Midbrain (tissue), 1 donor: Measurements from ENCODE around the gene KCND2.
"Not testable (repeated sequence)": the region's sequence is repeated elsewhere in the genome, so short reads cannot be mapped to it uniquely, and the experiment has no call there.

Experiments used
- DNase-seq: peaks from one replicate; lab custom pipeline; 2025; lab: John Stamatoyannopoulos, UW

Gene KCND2

GRCh38 chr7:120587243-120587642 lies 314.3 kb downstream of the KCND2 start:
- DNase-seq = no peak

- DNase-seq = no peak
Measured at GRCh38 chr7:120588416-120588815, 315.4 kb downstream of the KCND2 start.

- DNase-seq = no peak
Measured at GRCh38 chr7:120588862-120589261, 315.9 kb downstream of the KCND2 start.

GRCh38 chr7:120600607-120601006 lies 327.6 kb downstream of the KCND2 start:
- DNase-seq = no peak

- DNase-seq = no peak
Measured at GRCh38 chr7:120603366-120603765, 330.4 kb downstream of the KCND2 start.

- DNase-seq = no peak
Measured at GRCh38 chr7:120609136-120609753, 336.3 kb downstream of the KCND2 start.

GRCh38 chr7:120611975-120612374 lies 339.0 kb downstream of the KCND2 start:
- no peak for DNase-seq

- no peak for DNase-seq
Measured at GRCh38 chr7:120615703-120616102, 342.7 kb downstream of the KCND2 start.

- DNase-seq = no peak
Measured at GRCh38 chr7:120617275-120617674, 344.3 kb downstream of the KCND2 start.

- no peak for DNase-seq
Measured at GRCh38 chr7:120628251-120628650, 355.3 kb downstream of the KCND2 start.

- DNase-seq = no peak
Measured at GRCh38 chr7:120639884-120640283, 366.9 kb downstream of the KCND2 start.

GRCh38 chr7:120645966-120646365 lies 373.0 kb downstream of the KCND2 start:
- no peak for DNase-seq

- no peak for DNase-seq
Measured at GRCh38 chr7:120654241-120654640, 381.3 kb downstream of the KCND2 start.

GRCh38 chr7:120658516-120658915 lies 385.5 kb downstream of the KCND2 start:
- DNase-seq = no peak

- DNase-seq = no peak
Measured at GRCh38 chr7:120662291-120662690, 389.3 kb downstream of the KCND2 start.

- no peak for DNase-seq
Measured at GRCh38 chr7:120665068-120665467, 392.1 kb downstream of the KCND2 start.

- DNase-seq = no peak
Measured at GRCh38 chr7:120675076-120675475, 402.1 kb downstream of the KCND2 start.

GRCh38 chr7:120677535-120677934 lies 404.6 kb downstream of the KCND2 start:
- DNase-seq = no peak

GRCh38 chr7:120680985-120681384 lies 408.0 kb downstream of the KCND2 start:
- DNase-seq = no peak

GRCh38 chr7:120684463-120684862 lies 411.5 kb downstream of the KCND2 start:
- no peak for DNase-seq

GRCh38 chr7:120691915-120692314 lies 418.9 kb downstream of the KCND2 start:
- no peak for DNase-seq

GRCh38 chr7:120695848-120696247 lies 422.9 kb downstream of the KCND2 start:
- no peak for DNase-seq

GRCh38 chr7:120700796-120701195 lies 427.8 kb downstream of the KCND2 start:
- DNase-seq = no peak

- not testable (repeated sequence) for DNase-seq
Measured at GRCh38 chr7:120702408-120702807, 429.4 kb downstream of the KCND2 start.
